AG04450 (cell line): ENCODE results near the gene CABP4. TPM values are rescaled to one million over a fixed set of nuclear protein-coding genes. Genes with fewer than 3 reads are reported as not detected.

Experiments used
- CTCF ChIA-PET: fragments of 300-600, 350-600 bp; formaldehyde crosslinking; extraction: SDS; loops from one replicate; lab custom pipeline; 2022; ENCODE audit warnings: antibody characterized with exemption, inconsistent platforms; lab: Charles Lee
- POLR2A ChIA-PET: fragments of 350-600 bp; formaldehyde crosslinking; extraction: SDS; loops from one replicate; lab custom pipeline; 2021; ENCODE audit warnings: antibody characterized with exemption, inconsistent platforms; lab: Yijun Ruan, JAX
- DNase-seq: peaks from one replicate; pipeline ENCODE4 v3.0.0-alpha.2; 2011; ENCODE audit warnings: low read depth, low spot score
- H3K27ac ChIP-seq: one replicate; pipeline ENCODE4 v1.5.1; 2012; ENCODE audit warnings: low read depth, low read length, control low read depth
- H3K27me3 ChIP-seq: one replicate; pipeline ENCODE4 v1.6.0; 2012; ENCODE audit warnings: low read length; ENCODE audit not compliant: control insufficient read depth, insufficient read depth
- H3K4me3 ChIP-seq: 2 replicates; pipeline ENCODE4 v1.5.1; 2011; ENCODE audit warnings: mild to moderate bottlenecking, low read depth, low read length, control low read depth
- H3K9me3 ChIP-seq: 2 replicates; pipeline ENCODE4 v1.5.1; 2012; ENCODE audit warnings: low read length; ENCODE audit not compliant: control insufficient read depth, insufficient read depth
- CTCF ChIP-seq: IDR thresholded peaks from 2 replicates; pipeline ENCODE4 v1.5.1; 2011; ENCODE audit warnings: low read depth, low read length, control low read depth, inconsistent platforms
- polyA plus RNA-seq: library from polyadenylated mRNA; depleted of rRNA; stranded (reverse); fragments of >200 nt; gene quantifications from 2 replicates; pipeline ENCODE4 v1.2.3, GENCODE V29; 2011

The CABP4 gene
- polyA plus RNA-seq, 1 experiment: not detected

DNA sequence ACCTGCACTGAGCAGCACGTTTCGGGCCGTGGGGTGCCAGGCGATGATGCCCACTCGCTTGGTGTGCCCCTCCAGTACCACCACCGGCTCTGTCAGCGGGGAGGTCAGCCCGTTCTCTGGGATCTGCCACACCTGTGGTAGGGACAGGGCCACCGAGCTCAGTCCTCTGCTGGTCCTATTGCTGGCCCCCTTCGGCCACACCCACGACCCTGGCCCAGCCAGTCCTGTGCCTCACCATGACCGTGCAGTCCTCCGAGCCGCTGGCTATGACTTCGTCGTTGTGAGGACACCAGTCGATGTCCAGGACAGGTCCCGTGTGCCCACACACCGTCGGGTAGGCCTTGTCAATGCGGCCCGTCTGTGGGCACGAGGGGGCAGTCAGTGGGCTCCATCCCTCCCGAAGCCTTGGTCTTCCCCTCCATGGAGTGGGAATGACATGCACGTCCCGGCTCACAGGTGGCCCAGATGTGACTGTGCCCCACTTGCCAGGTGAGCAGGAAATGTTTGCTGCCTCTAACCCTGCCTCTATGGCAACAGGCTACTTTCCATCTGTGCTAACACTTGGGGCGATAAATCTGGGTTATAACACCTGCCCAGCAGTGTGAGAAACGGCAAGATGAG is 13.3 kb upstream of the CABP4 start:
- Histone ChIP-seq H3K4me3 (peak overlapping the region; percentile 85), H3K9me3 (no peaks in the 10 kb centered on the region; the same call in 1 of the 2 replicates), H3K27ac (no peak overlapping the region), H3K27me3 (no peaks in the 10 kb centered on the region)
- CTCF ChIA-PET: no interaction called here
- POLR2A ChIA-PET: no interaction called here
- TF ChIP-seq CTCF: no peak
- no peak for DNase-seq

GRCh38 chr11:67442504-67443404 is 12.4 kb upstream of the CABP4 start:
- no peaks in the 10 kb centered on the region for H3K27me3 ChIP-seq
- no peak for DNase-seq
- H3K27ac ChIP-seq: peak overlapping the region; percentile 47
- ChIA-PET CTCF (interaction anchor here (0.6 kb wide), 1 partner anchor 60 kb away, joined by 3 read pairs; no protein-coding TSS in a partner anchor), POLR2A (interaction anchor here (0.6 kb wide), 1 partner anchor 26 kb away, joined by 4 read pairs; the partner anchor contains the start of gene TMEM134)
- H3K9me3 ChIP-seq: no peaks in the 10 kb centered on the region; the same call in 1 of the 2 replicates
- no peak for TF ChIP-seq CTCF
- peak overlapping the region; percentile 85 for H3K4me3 ChIP-seq

DNA sequence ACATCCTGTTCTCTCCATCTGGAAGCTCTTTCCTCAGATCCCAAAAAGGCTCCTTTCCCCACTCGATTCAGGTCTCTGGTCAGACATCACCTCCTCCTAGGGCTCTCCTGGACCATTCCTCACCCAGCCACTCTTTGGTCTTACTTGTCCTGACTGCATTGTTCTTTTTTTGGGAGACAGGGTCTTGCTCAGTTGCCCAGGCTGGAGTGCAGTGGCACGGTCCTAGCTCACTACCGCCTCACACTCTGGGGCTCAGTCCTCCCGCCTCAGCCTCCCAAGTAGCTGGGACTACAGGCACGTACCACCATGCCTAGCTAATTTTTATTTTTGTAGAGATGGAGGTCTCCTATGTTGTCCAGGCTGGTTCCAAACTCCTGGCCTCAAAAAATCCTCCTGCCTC is 9.6 kb upstream of the CABP4 start:
- ChIA-PET CTCF (no interaction called here), POLR2A (no interaction called here)
- H3K4me3 ChIP-seq: no peak overlapping the region
- no peak for TF ChIP-seq CTCF
- no peak for DNase-seq
- H3K27me3 ChIP-seq: no peaks in the 10 kb centered on the region
- H3K27ac ChIP-seq: no peak overlapping the region
- no peaks in the 10 kb centered on the region; the same call in 1 of the 2 replicates for H3K9me3 ChIP-seq

- Histone ChIP-seq H3K27ac (no peak overlapping the region), H3K4me3 (no peak overlapping the region), H3K9me3 (no peaks in the 10 kb centered on the region; the same call in 1 of the 2 replicates), H3K27me3 (peaks cover 3% of the 10 kb centered on the region)
- DNase-seq: no peak
- POLR2A ChIA-PET: no interaction called here
- no peak for TF ChIP-seq CTCF
- CTCF ChIA-PET: interaction anchor here (0.6 kb wide), 1 partner anchor 204 kb away, joined by 3 read pairs; no protein-coding TSS in a partner anchor
These were observed 6.9 kb upstream of the CABP4 start for GRCh38 chr11:67448220-67448609.
